H9 (cell line): ENCODE data around the gene PCDHA1. TPM values are rescaled to one million over a fixed set of nuclear protein-coding genes. Genes with fewer than 3 reads are reported as not detected.
A peak's percentile ranks its signal among the peaks of the same experiment; 100 is the strongest.

ENCODE experiments used
- DNase-seq: peaks from one replicate; pipeline ENCODE4 v3.0.0-alpha.2; 2017
- H2AFZ ChIP-seq: one replicate; pipeline ENCODE4 v1.6.1; 2013; ENCODE audit warnings: mild to moderate bottlenecking, low read length, control low read depth, moderate library complexity
- H2AK5ac ChIP-seq: 2 replicates; pipeline ENCODE4 v1.6.1; 2013; ENCODE audit warnings: low read length, control low read depth, mixed read lengths; ENCODE audit not compliant: insufficient read length
- H2BK120ac ChIP-seq: one replicate; pipeline ENCODE4 v1.6.1; 2013; ENCODE audit warnings: low read depth, mild to moderate bottlenecking, low read length, control low read depth, inconsistent platforms; ENCODE audit not compliant: poor library complexity, severe bottlenecking
- H2BK12ac ChIP-seq: 2 replicates; pipeline ENCODE4 v1.6.1; 2013; ENCODE audit warnings: low read length, control low read depth, mixed read lengths, low read depth; ENCODE audit not compliant: insufficient read length
- H2BK15ac ChIP-seq: 2 replicates; pipeline ENCODE4 v1.6.1; 2013; ENCODE audit warnings: low read depth, low read length, control low read depth
- H2BK20ac ChIP-seq: one replicate; pipeline ENCODE4 v1.6.1; 2013; ENCODE audit warnings: low read depth, mild to moderate bottlenecking, low read length, control low read depth, inconsistent platforms; ENCODE audit not compliant: poor library complexity, severe bottlenecking
- H2BK5ac ChIP-seq: 2 replicates; pipeline ENCODE4 v1.6.1; 2013; ENCODE audit warnings: low read length, control low read depth, mixed read lengths; ENCODE audit not compliant: insufficient read length
- H3K14ac ChIP-seq: 2 replicates; pipeline ENCODE4 v1.6.1; 2013; ENCODE audit warnings: low read length, control low read depth; ENCODE audit not compliant: insufficient read depth
- H3K18ac ChIP-seq: 2 replicates; pipeline ENCODE4 v1.6.1; 2013; ENCODE audit warnings: low read depth, mild to moderate bottlenecking, mixed read lengths, low read length, control low read depth; ENCODE audit not compliant: insufficient read length
- H3K23ac ChIP-seq: 2 replicates; pipeline ENCODE4 v1.6.1; 2013; ENCODE audit warnings: low read length, control low read depth, mixed read lengths, low read depth; ENCODE audit not compliant: insufficient read length
- H3K23me2 ChIP-seq: 2 replicates; pipeline ENCODE4 v1.6.1; 2013; ENCODE audit warnings: low read depth, mild to moderate bottlenecking, mixed read lengths, low read length, control low read depth; ENCODE audit not compliant: insufficient read length, poor library complexity, severe bottlenecking
- H3K27ac ChIP-seq: 2 replicates; pipeline ENCODE4 v1.5.1; 2013; ENCODE audit warnings: low read length, control low read depth, mixed read lengths, low read depth; ENCODE audit not compliant: insufficient read length
- H3K27me3 ChIP-seq: 2 replicates; pipeline ENCODE4 v1.6.1; 2013; ENCODE audit warnings: low read length, control low read depth, inconsistent platforms; ENCODE audit not compliant: insufficient read depth
- H3K4ac ChIP-seq: 2 replicates; pipeline ENCODE4 v1.6.1; 2013; ENCODE audit warnings: low read depth, mild to moderate bottlenecking, control low read depth, inconsistent platforms, low read length, moderate library complexity
- H3K4me1 ChIP-seq: 2 replicates; pipeline ENCODE4 v1.6.1; 2013; ENCODE audit warnings: low read length, control low read depth, inconsistent platforms; ENCODE audit not compliant: insufficient read depth
- H3K4me2 ChIP-seq: 2 replicates; pipeline ENCODE4 v1.6.1; 2013; ENCODE audit warnings: low read length, control low read depth, mixed read lengths; ENCODE audit not compliant: insufficient read length, insufficient read depth
- H3K56ac ChIP-seq: 2 replicates; pipeline ENCODE4 v1.6.1; 2013; ENCODE audit warnings: low read depth, mild to moderate bottlenecking, mixed read lengths, low read length, control low read depth; ENCODE audit not compliant: insufficient read length
- H3K79me1 ChIP-seq: 2 replicates; pipeline ENCODE4 v1.6.1; 2013; ENCODE audit warnings: low read depth, mild to moderate bottlenecking, moderate library complexity, low read length, control low read depth, inconsistent platforms; ENCODE audit not compliant: insufficient read depth, poor library complexity, severe bottlenecking
- H3K79me2 ChIP-seq: 2 replicates; pipeline ENCODE4 v1.6.1; 2013; ENCODE audit warnings: low read length, control low read depth, inconsistent platforms; ENCODE audit not compliant: insufficient read depth
- H3K9ac ChIP-seq: 2 replicates; pipeline ENCODE4 v1.6.1; 2013; ENCODE audit warnings: low read length, control low read depth, mixed read lengths; ENCODE audit not compliant: insufficient read length; ENCODE audit errors: extremely low read depth
- H3K9me3 ChIP-seq: one replicate; pipeline ENCODE4 v1.6.1; 2013; ENCODE audit warnings: low read depth, low read length, inconsistent platforms; ENCODE audit not compliant: control insufficient read depth
- H3T11ph ChIP-seq: one replicate; pipeline ENCODE4 v1.6.1; 2013; ENCODE audit warnings: mild to moderate bottlenecking, low read length, control low read depth, inconsistent platforms
- H4K20me1 ChIP-seq: one replicate; pipeline ENCODE4 v1.6.1; 2013; ENCODE audit not compliant: control insufficient read depth, insufficient read length, insufficient read depth
- H4K5ac ChIP-seq: 2 replicates; pipeline ENCODE4 v1.6.1; 2013; ENCODE audit warnings: low read depth, mild to moderate bottlenecking, mixed read lengths, low read length, control low read depth; ENCODE audit not compliant: insufficient read length
- H4K8ac ChIP-seq: replicated peaks from 2 replicates; pipeline ENCODE4 v1.6.1; 2013; ENCODE audit warnings: low read length, control low read depth, mixed read lengths, low read depth; ENCODE audit not compliant: insufficient read length
- H4K91ac ChIP-seq: 2 replicates; pipeline ENCODE4 v1.6.1; 2013; ENCODE audit warnings: low read depth, mild to moderate bottlenecking, moderate library complexity, mixed read lengths, low read length, control low read depth; ENCODE audit not compliant: insufficient read length
- H3K27ac Mint-ChIP-seq, 3 experiments: 2 replicates in 2 of 3; 3 replicates in 1 of 3; pipeline ENCODE4 v1.8.0; 2020 to 2021; ENCODE audit warnings: mixed read lengths in 3 of 3, mild to moderate bottlenecking in 1 of 3, moderate library complexity in 1 of 3
- H3K27me3 Mint-ChIP-seq: 2 replicates; pipeline ENCODE4 v1.8.0; 2021; ENCODE audit warnings: low read depth, mild to moderate bottlenecking, moderate library complexity, mixed read lengths
- H3K36me3 Mint-ChIP-seq, 3 experiments: 2 replicates in 2 of 3; 3 replicates in 1 of 3; pipeline ENCODE4 v1.8.0; 2020 to 2021; ENCODE audit warnings: low read depth in 3 of 3, mixed read lengths in 3 of 3; ENCODE audit not compliant: insufficient read depth in 1 of 3
- H3K4me1 Mint-ChIP-seq, 2 experiments: 2 replicates each; pipeline ENCODE4 v1.8.0; 2020; ENCODE audit warnings: mixed read lengths in 2 of 2
- H3K4me3 Mint-ChIP-seq, 2 experiments: 2 replicates in 1 of 2; 3 replicates in 1 of 2; pipeline ENCODE4 v1.8.0; 2020 to 2021; ENCODE audit warnings: mild to moderate bottlenecking in 2 of 2, mixed read lengths in 2 of 2, moderate library complexity in 1 of 2
- H3K9me3 Mint-ChIP-seq, 2 experiments: 2 replicates in 1 of 2; 3 replicates in 1 of 2; pipeline ENCODE4 v1.8.0; 2020; ENCODE audit warnings: mild to moderate bottlenecking in 2 of 2, mixed read lengths in 2 of 2, moderate library complexity in 1 of 2
- CTCF ChIP-seq: fragments of 200-600 bp; sonication (generic); conservative IDR thresholded peaks from 3 replicates; pipeline ENCODE4 v1.8.0; 2021; ENCODE audit warnings: antibody characterized with exemption, mild to moderate bottlenecking
- WGBS: extraction: QIAGEN DNeasy Blood & Tissue Kit; methylation state at CpG from one replicate; pipeline ENCODE4 v1.1.7; 2013; ENCODE audit warnings: missing lambda C conversion rate, low lambda C conversion rate, mixed read lengths; ENCODE audit not compliant: insufficient read length; ENCODE audit errors: extremely low coverage; 5-methylcytosine and 5-hydroxymethylcytosine counted together
- total RNA-seq: library from RNA; stranded (reverse); gene quantifications from 2 replicates; pipeline ENCODE4 v1.2.1, GENCODE V29; 2021

PCDHA1 gene
- total RNA-seq, 1 experiment from 2014 or later = 0.61 TPM

- no CpG with 5 or more reads among the region's 4 CpGs for WGBS
- Histone ChIP-seq H3K79me1 (no peaks in the 10 kb centered on the region), H3K14ac (no peak overlapping the region), H4K8ac (no peak overlapping the region), H3K9me3 (no peaks in the 10 kb centered on the region), H3K18ac (no peak overlapping the region), H2BK12ac (no peak overlapping the region), H3K4ac (no peak overlapping the region), H4K5ac (no peak overlapping the region), H3K27me3 (no peaks in the 10 kb centered on the region), H3K9ac (no peak overlapping the region), H3K79me2 (no peaks in the 10 kb centered on the region), H2BK5ac (no peak overlapping the region), H3K4me2 (no peak overlapping the region), H3K56ac (no peak overlapping the region), H2BK120ac (no peak overlapping the region), H2BK20ac (no peak overlapping the region), H4K20me1 (no peaks in the 10 kb centered on the region), H2BK15ac (no peak overlapping the region), H3T11ph (no peak overlapping the region), H3K23ac (no peak overlapping the region), H4K91ac (no peak overlapping the region), H3K27ac (no peak overlapping the region), H3K23me2 (peaks cover 15% of the 10 kb centered on the region), H2AK5ac (no peak overlapping the region), H3K4me1 (peaks cover 2% of the 10 kb centered on the region; the same call in 1 of the 2 replicates), H2AFZ (no peak overlapping the region)
- no peaks in the 10 kb centered on the region for H3K9me3 Mint-ChIP-seq
- no peak overlapping the region for H3K27ac Mint-ChIP-seq
- H3K36me3 Mint-ChIP-seq = no peaks in the 10 kb centered on the region
- peak; percentile 23; the same call in 1 of the 3 replicates for TF ChIP-seq CTCF
- DNase-seq = no peak
- H3K27me3 Mint-ChIP-seq = peaks cover 11% of the 10 kb centered on the region
- H3K4me3 Mint-ChIP-seq = no peak overlapping the region
- peaks cover 5 to 17% of the 10 kb centered on the region in 2 experiments for H3K4me1 Mint-ChIP-seq
These were observed 255.5 kb downstream of the PCDHA1 start for GRCh38 chr5:141041427-141041785.
